LNCAP (cell line): ENCODE measurements around the gene LRP3.

ENCODE experiments used
- TF ChIP-seq, protein P1 (sequence below): fragments of 450-650 bp; IDR thresholded peaks from 2 replicates; pipeline ENCODE4 v1.5.1; 2017; ENCODE audit warnings: mild to moderate bottlenecking

LRP3 gene

DNA sequence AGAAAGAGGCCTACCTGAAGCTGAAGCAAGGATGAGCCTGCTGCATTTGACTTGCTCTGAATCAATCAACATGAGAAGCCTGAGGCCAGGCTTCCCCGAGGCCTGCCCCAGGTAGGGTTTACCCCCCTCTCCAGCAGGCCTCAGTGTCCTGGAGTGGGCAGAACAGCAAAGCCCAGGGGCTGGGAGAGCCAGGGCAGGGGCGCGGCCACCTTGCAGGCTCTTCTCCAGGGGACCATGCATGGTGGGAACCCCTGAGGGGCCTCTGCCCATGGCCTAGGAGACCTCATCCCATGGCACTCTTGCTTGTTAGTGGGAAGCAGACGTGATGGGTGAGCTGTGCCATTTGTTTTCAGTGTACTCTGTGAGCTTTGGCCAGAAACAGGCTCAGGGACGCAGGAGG lies 19.9 kb upstream of the LRP3 start:
- TF ChIP-seq, protein P1, sequence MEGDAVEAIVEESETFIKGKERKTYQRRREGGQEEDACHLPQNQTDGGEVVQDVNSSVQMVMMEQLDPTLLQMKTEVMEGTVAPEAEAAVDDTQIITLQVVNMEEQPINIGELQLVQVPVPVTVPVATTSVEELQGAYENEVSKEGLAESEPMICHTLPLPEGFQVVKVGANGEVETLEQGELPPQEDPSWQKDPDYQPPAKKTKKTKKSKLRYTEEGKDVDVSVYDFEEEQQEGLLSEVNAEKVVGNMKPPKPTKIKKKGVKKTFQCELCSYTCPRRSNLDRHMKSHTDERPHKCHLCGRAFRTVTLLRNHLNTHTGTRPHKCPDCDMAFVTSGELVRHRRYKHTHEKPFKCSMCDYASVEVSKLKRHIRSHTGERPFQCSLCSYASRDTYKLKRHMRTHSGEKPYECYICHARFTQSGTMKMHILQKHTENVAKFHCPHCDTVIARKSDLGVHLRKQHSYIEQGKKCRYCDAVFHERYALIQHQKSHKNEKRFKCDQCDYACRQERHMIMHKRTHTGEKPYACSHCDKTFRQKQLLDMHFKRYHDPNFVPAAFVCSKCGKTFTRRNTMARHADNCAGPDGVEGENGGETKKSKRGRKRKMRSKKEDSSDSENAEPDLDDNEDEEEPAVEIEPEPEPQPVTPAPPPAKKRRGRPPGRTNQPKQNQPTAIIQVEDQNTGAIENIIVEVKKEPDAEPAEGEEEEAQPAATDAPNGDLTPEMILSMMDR, result no peak

DNA sequence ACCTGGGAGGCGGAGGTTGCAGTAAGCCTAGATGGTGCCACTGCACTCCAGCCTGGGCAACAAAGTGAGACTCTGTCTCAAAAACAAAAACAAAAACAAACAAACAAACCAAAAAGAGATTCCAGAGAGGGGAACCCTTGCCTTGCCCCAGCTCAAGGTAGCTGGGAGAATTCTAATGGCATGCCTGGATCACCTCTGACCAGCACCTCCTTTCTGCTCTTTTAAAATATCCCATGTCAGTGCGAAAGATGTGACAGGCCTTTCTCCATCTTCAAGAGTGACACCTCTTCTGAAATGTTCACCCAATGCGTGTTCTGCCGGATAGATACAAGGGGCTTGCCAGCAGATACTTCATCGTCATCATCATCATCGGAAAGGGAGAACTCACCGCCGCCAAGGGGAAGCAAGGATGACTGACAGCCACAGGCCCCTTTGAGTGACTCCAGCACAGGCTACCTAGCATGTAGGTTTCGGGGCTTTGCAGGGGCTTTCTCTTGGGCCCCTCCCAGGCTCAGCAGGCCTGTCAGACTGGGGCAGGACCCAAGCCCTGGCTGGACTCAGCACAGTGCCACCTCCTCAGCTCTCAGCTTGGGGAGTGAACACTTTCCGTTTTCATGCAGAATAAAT lies 18.9 kb upstream of the LRP3 start:
- TF ChIP-seq, protein P1, result no peak

DNA sequence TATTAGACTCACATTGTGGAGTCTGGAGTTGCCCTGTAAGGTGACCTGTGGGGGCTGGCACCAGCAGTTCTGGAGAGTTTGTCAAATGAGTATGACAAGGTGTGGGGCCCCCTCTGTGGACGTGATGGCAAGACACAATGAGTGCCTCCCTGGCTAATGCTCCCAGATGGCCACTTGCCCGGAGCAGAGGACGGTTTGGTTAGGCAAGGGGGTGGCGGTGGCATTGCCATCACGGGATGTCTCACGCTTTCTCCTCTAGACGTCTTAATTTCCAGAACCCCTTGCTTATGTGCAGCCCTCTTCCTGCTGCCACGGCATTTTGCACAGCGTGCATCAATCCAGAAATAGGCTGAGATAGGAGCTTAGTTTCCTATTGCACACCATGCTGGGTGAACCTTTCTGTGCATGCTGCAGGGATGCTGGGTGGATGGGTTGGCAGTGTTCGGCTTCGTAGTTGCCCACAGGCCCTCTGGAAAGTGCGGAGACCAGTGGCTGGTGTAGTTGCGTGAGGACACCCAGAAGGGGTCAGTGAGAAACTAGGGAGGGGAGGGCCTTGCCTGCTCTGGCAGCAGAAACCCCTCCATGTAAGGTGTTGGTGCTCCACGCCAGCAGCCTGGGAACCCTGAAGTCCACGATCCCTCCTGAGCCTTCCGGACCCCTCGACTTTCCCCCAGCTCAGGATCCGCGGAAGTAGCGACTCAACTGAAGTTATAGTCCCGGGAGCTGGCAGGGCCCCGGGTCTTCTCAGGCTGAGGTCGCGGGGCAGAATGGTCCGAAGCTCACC lies 18.1 kb upstream of the LRP3 start:
- TF ChIP-seq, protein P1, result no peak

DNA sequence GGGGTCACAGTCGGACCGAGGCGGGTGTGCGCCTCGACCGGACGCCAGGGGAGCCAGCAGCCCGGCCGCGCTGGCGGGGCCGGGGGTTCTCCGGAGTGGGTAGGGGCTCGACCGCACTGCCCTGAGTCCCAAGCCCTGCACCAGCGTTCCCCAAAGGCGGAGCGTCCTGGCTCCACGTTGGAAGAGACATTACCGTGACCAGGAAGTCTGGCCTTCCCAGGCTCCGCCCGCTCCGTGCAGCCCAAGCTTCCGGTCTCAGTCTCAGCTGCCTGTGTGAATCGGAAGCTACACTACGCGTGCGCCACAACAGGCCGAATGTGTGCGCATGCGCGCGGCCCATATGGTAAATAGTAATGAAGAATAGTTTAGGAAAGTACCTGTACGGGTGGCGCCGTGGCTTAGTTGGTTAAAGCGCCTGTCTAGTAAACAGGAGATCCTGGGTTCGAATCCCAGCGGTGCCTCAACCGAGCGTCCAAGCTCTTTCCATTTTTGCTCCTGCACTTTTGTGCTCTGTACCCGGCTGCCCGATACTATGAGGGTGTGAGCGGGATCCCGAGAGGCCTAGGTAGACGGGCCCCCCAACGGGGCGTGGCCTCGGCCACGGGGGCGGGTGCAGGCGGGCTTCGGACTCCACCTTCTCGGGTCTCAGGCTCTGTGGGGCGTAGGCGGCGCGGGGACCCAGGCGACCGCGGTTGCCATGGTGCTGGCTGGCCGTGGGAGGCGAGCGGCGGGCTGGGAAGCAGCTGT lies 17.3 kb upstream of the LRP3 start:
- TF ChIP-seq, protein P1, result no peak

DNA sequence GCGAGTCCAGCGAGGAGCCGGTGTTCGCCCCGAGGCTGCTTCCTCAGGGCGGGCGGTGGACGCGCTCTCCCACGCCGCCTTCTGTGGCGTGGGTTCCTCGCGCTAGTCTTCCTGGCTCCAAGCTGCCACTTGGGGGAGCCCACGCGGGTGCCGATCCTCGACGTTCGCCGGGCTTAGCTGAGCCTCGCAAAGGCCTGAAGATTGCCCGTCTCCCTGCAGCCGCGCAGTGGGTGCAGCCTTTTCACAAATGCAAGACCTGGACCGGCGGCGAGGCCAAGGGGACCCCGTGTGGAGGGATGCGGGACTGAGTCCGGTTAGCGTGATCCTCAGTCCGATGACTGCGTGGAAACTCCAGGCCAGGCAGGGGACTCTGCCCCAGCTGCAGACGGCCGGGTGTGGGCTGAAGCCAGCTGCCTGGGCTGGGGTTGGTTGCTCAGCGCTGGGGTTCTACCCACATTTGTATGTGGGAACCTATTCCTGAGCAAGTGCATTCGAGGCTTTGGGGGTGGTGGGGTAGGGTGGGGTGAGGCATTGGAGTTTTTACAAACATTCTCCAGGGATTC lies 16.6 kb upstream of the LRP3 start:
- TF ChIP-seq, protein P1, result peak; percentile 52

DNA sequence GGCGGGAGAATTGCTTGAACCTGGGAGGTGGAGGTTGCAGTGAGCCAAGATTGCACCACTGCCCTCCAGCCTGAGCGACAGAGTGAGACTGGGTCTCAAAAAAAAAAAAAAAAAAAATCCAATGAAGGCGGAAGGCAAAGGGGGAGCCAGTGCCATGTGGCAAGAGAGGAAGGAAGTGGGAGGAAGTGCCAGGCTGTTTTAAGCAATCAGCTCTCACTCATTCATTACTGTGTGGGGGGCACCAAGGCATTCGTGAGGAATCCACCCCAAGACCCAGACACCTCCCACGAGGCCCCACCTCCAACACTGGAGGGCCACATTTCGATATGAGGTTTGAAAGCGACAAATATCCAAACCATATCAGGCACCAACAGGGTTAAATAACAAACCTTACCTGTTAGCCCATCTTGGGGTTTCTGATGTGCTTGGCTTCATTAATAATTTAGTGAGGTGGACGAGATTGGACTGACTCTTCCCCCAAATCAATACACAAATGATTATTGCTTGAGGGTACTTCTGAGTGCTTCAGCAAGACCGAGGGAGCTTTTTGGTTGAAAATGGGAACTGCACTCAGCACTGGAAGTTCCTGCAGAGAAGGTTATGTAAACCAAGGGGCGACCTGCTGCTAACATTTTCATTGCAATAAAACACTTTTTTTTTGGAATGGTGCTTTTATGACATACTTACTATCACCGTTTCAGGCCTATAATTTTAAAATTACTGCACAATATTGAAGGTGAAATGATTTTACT lies 7.5 kb upstream of the LRP3 start:
- TF ChIP-seq, protein P1, result no peak

DNA sequence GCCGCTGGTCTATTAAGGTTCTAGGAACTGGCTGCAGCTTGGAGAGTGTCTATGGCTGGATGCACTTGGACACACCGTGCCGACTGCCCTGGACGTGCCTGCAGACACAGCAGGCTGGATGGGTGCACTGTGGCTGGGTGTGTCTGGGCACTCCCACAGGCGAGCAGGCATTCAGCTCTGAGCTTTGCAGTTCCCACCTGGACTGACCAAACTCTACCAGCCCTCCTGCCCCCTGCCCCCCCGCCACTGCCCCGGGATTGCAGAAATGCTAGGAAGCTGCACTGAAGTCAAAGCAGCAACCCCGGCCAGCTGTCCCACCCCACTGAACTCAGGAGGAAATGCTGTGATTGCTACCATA lies 7.0 kb upstream of the LRP3 start:
- TF ChIP-seq, protein P1, result no peak
